RPMI8226 (cell line): ENCODE results near the gene CYCS.

Experiments
- DNase-seq: peaks from one replicate; pipeline ENCODE4 v3.0.0-alpha.2; 2015

Gene CYCS

GRCh38 chr7:25125137-25125946 is at the start of gene CYCS:
TSS of gene CYCS (minus strand) at chr7:25125260. CDS start at chr7:25124119, 1,141 bp downstream.
- peak; percentile 100 for DNase-seq

GRCh38 chr7:25173184-25173583 is 48.1 kb upstream of the CYCS start:
- DNase-seq = no peak

DNA sequence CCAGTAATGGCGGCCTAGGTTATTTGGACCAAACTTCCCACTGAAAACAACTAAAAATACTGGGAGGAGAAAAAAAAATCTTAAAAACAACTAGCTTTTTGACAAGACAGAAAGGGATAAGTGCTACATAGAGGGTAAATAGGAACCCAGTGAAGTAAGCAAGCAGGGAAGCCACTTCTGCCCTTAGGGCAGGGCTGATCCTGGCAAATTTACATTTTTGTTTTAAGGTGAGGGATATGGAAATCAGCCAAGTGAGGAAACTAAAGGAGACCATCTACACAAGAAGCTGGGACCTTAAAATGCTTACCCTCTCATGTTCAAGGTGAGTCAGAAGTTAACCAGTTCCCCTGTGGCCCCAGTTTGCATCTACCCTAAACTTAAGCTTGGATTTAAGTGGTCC is 46.5 kb upstream of the CYCS start:
- DNase-seq = no peak

DNA sequence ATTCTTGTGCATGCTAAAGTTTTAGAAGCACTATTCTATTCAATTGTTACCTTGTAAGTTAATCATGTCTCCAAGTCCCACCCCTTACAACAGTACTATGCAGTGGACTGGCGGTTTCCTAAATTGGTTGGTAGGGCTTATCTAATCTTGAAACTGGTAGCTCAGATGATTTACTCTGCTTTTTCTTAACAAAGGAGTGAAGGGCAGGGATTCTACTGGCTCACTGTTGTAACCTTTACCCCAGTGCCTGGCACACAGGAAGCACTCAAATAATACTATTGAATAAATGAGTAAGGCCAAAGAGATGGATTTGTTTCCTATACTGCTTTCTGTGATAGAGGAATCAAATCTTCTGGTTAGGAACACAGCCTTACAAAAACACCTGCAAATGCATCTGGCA is 46.0 kb upstream of the CYCS start:
- no peak for DNase-seq

GRCh38 chr7:25169683-25170082 is 44.6 kb upstream of the CYCS start:
- DNase-seq = no peak

DNA sequence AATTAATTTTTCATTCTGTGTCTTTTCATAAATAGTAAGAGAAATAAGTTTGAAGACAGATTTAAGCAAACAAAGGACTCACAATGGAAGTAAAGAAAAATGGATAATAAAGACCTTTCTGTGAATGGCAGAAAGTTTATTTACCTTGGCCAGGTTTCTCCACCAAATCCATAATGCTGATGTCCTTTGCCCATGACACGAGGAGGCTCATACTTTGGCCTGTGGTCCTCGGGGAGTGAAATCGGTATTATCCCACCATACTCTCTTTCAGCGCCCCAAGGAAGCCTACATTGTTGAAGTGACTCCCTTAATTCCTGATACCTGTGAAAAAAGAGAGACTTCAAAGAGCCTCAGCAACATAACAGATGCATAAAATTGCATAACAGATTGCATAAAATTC is 43.1 kb upstream of the CYCS start:
- DNase-seq = no peak

DNA sequence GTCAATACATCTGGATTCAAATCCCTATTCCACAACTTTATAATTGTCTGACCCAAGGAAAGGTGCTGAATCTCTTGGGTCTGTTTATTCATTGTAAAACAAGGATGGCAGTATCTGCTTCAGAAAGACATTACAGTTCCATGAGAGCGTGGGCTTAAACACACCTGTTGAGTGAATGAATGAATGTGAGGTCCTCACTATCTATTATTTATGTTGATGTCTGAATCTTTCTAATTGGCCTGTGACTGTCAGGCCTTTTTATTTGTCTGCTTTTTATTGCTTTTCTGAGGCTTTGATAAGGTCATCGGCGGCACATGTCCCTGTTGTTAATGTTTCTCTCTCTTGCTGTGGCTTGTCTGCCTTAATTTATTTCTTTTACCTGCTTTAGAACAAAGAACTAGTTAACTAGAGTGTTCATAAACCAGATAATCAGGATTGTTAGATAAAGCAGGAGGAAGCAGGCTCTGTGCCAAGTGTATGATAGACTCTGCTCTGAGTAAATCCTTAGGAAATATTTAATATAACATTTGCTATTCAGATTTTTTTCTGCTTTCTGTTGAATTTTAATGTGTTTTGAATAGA is 42.3 kb upstream of the CYCS start:
- no peak for DNase-seq

DNA sequence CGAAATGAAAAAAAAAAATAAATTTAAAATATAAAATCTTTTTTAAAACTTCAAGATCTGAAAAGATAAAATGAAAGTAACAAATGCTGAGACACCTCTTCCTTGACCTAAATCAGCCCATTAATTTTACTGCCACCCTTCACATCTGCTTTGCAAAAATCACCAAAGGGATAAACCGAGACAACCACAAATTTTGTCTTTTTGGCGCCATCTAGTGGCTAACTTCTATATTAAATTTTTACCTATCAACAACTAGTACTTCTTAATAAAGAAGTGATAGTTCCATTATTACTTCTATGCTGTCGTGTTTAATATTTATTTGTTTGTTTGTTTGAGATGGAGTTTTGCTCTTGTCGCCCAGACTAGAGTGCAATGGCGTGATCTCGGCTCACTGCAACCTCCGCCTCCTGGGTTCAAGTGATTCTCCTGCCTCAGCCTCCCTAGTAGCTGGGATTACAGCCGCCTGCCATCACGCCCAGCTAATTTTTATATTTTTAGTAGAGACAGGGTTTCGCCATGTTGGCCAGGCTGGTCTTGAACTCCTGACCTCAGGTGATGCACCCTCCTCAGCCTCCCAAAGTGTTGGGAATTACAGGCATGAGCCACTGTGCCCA is 35.0 kb upstream of the CYCS start:
- peak; percentile 75 for DNase-seq

DNA sequence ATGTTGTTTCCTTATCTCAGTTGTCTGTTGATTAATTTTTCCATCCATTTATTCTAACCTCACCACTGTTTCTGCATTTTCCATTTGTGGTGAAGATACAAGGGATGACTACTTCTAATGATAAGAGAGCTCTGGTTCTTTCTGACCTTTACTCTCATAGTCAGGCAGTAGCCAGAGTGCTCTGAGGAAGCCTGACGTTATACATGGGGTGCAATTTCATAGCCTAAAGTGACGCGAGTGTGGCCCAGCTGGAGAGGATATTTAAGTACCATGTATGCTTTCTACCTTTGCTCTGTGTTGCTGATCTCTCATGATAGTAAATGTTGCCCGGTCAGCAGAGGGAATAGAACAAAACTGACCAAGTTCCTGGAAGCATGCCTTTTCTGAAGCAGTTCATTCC is 33.9 kb upstream of the CYCS start:
- DNase-seq = no peak

GRCh38 chr7:25151773-25152172 is 26.7 kb upstream of the CYCS start:
- DNase-seq = no peak

DNA sequence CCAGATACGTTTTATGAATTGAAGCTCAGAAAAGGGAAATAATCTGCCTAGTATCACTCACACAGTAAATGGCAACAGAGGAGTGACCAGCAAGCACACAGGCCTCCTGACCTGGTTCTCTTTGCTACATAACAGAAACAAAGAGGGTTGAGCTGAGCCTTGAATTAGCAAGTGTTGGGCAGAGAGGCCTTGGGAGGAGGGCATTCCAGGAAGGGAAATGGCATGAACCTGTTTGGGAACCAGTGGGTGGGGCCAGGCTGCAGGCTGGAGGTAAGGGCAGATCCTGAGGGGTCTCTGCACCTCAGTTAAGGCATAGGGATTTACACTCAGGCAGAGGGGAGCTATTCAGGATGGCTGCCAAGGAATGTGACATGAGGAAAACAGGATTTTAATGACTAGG is 24.8 kb upstream of the CYCS start:
- DNase-seq = no peak

GRCh38 chr7:25148772-25149575 is 23.9 kb upstream of the CYCS start:
- peak; percentile 39 for DNase-seq

DNA sequence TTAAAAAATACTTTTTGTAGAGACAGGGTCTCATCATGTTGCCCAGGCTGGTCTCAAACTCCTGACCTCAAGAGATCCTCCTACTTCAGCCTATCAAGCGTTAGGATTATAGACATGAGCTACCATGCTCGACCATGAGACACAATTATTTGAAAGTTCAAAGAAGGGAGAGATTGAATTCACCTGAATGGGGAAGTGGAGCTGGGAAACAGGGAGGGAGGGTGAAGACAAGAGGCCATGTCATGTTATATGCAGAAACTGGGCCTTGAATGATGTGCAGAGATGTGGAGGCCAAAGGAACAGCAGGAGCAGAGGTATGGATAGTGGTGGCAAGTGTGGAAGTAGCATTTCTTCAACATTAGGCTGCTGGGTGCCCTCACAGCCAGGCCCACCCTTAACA is 18.7 kb upstream of the CYCS start:
- no peak for DNase-seq

- DNase-seq = no peak
These were observed 14.5 kb upstream of the CYCS start for GRCh38 chr7:25139536-25139935.

DNA sequence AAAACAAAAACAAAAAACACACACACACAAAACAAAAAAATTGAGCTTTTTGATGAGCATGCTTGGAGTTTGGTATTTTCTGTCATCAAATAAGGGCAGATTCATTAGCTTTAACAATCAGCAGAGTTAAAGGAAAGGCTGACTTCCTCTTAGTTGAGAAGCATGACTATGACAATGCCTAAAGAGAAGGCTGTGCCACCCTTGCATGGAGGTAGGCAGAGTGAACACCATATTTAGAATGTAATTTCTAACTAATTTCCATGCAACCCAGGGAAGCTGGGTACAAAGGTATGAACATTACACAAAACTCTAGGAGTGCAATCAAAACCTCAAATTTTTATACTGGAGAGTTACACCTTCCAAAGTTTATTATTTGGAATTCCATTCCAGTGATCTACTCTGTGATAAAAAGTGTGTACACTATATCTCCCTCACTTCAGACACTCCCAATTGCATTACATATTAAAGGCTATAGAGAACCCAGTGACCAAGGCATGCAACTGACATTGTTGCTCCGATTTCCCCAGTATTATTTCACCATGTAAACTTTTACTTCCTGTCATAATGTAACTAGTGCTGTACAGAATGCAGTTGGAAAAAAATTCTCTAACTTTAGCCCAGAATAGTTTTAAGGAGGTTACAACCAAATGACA is 9.4 kb upstream of the CYCS start:
- no peak for DNase-seq

GRCh38 chr7:25132430-25132829 is 7.4 kb upstream of the CYCS start:
- no peak for DNase-seq

- no peak for DNase-seq
These were observed 1.7 kb upstream of the CYCS start for GRCh38 chr7:25126751-25127150.

DNA sequence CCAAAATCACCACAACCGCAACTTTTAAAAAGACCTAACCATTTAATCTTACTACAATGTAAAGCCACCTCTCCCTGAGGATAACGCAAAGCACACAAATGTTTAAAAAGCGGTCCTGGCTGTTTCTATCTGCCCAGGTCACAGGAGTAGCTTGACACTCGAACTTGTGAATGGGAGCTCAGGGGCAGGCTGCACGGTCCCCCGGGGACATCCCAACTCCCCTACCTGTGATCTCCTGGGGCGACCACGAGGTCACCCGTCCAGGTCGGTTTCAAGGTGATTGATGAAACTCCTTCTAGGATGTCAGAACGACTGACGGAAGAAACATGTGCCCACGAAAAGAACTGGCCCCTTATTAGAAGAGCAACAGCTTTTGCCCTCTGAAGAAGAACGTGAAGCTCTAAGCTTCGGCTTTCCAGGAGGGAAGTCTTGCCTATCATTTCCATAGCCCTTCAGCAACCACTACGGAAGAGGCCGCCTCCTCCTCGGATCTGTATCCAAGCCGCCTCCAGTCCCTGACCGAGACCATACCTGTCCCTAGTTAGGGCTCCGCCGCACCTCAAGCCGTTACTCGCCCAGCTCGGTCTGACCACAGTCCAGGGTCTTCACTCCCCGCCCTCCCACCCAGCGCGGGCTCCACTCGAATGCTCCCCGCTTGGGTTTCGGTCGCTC is 459 bp downstream of the CYCS start:
- DNase-seq = peak; percentile 25

- no peak for DNase-seq
These were observed 2.7 kb downstream of the CYCS start for GRCh38 chr7:25122373-25122772.

GRCh38 chr7:25121599-25121998 is 3.5 kb downstream of the CYCS start:
- DNase-seq = no peak

- DNase-seq = no peak
These were observed 6.0 kb downstream of the CYCS start for GRCh38 chr7:25119102-25119501.

- no peak for DNase-seq
These were observed 6.9 kb downstream of the CYCS start for GRCh38 chr7:25118048-25118753.
